KBM-7 (cell line): Measurements from ENCODE around the gene CRB1.

ENCODE experiments used
- DNase-seq: peaks from one replicate; pipeline ENCODE4 v3.0.0-alpha.2; 2015
- in situ Hi-C: fragments of 300-500 bp; cut with MboI; formaldehyde crosslinking; loops from 2 replicates; pipeline ENCODE4 v1.14.3; 2020; ENCODE audit warnings: low sequenced_read_pairs, low pct_unique_long_range_greater_than_20kb, mixed read lengths

The CRB1 gene

DNA sequence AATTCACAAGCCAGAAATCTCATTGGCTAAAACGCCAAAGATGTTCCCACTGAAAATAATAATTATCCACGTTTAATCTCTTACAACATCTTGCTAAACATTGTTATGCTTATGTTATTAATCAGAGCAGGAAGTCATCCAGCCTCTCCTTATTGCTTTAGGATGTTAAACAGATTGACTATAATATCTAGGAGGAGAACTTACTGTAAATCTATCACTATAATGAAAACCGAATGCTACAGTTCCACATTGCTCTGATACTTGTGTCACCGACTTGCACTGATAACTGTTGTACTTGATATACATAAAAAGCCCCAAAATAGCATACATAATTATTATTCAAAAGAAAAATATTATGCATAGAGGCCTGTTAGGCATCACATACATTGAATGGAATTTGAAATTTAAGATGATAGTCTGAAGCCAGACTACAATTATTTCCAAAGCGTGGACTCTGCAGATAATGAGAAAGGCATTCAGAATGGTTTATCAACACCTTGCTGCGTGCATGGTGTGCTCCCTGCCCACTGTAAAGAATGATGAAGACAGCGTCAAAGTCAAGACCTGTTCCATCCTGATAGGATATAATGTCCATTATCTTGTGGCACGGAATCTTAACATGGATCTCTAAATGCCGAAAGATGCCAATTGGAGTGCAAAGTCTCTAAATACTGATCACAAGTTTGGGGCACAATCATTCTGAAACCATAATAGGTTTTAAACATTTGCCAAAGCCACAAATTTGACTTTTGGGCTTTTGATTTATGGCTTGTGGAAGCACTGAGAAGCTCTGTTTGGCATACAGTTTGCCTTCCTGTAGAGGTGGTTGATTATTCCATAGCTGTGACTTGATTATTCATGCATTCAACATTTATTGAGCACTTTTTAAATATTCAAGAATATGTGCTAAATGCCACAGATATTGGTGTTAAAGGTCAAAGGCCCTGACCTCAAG lies 71.3 kb downstream of the CRB1 start:
- in situ Hi-C loops: no loop called here
- no peak for DNase-seq

DNA sequence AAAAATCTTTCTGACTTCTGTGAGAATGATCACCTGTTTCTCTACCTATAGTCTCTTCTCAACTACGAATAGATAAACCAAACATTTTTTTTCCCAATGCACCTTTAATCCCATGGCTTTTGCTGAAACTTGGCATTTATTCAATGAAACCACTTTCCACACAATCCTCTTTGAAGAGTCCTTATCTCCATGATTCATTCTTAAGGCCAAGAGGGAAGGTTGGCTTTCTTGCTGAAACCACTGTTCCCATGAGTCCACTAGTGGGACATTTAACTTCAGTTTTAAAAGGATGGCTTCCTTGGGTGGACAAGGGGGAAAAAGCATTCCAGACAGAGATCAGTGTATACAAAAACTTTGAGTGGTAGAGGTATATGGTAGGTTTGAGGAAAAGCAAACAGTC lies 73.6 kb downstream of the CRB1 start:
- in situ Hi-C loops: no loop called here
- DNase-seq: no peak

DNA sequence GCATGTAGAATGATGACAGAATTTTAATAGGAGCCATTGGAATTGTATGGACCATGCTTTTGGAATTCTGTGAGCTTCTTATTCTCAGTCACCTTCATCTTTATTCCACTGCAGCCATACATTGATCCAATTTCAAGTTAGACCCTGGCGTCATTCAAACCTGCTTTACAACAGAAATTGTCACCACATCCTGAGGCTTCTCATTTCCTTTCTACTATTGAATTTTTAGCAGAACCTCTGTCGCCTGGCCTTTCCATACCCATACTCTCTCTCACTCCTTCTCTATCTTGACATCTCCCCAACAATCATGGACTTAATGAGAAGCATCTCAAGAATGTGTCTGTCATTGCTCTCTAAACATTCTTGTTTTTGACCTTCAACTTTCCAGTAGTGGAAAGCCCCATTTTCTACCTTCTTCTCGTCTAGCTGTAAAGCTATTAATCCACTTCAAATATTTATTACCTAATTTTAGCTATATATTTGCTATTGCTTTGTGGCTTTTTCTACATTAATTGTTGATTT lies 74.1 kb downstream of the CRB1 start:
- DNase-seq: no peak
- in situ Hi-C loops: no loop called here

DNA sequence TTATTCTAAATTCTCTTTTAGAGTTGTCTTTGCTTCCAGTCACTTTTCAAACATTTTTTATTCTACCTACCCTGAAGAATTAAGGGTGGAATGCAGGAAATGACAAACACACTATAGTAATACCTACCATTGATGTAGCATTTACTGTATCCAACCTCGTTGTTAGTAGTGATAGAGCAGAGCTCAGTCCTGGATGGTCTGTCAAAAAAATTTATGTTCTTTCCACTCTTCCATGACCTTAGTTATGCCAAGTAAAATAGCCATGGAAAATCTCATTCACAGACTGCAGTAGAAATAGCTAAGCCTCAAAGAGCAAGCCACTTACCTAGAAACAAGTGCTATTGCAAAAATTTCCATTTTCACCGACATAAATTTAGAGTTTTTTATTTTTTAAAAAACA lies 74.6 kb downstream of the CRB1 start:
- no peak for DNase-seq
- in situ Hi-C loops: no loop called here

DNA sequence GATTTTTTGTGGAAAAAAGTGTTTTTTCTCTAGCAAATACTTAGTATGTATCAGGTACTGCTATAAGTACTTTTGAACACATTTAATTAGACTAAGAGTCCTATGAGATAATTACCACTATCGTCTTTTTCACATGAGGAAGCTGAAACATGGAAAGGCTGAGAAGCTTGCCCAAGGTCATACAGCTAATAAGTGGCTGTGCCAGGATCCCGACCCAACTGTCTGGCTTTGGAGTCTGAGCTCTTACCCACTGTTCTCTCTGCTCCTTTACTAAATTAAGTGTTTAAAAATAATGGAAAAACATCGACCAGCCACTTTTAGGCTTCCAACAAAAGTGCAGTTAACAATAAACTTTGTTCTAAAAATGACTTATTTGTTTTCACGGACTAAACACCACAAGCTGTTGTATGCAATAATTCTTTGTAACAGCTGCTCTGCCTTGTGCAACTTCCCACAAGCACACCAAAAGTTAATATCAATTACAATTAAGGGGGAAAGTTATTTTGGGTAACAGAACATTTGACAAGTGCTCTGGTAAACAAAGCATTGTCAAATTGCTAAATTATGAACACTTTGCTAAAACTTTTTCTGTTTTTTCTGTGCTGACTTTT lies 75.7 kb downstream of the CRB1 start:
- in situ Hi-C loops: no loop called here
- DNase-seq: no peak

DNA sequence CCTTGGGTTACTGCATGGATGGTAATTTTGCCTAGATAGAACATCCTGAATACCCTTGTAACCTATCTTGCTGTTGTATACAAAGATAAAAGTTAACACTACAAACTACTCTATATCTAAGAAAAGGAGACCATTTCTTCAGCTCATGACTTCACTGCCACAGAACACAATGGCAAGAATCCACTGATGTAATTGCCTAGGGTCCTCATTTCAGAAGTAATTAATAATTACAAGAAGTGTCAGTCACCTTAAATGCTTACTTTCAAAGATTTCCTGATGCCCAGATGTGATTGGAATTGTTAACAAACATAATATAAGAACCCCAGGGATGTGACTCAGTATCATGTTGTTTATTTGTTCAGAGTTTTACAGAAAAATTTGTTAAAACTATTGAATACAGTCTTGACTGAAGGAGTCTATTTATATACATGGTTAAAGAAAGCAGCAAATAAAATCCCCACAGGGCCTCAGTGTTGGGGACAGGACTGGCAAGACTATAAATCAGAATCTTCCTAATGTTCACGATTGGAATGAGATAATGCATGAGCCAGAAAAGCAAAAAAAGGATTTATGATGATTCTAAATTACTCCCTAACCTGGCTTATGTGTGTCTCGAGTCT lies 83.9 kb downstream of the CRB1 start:
- in situ Hi-C loops: no loop called here
- DNase-seq: no peak

DNA sequence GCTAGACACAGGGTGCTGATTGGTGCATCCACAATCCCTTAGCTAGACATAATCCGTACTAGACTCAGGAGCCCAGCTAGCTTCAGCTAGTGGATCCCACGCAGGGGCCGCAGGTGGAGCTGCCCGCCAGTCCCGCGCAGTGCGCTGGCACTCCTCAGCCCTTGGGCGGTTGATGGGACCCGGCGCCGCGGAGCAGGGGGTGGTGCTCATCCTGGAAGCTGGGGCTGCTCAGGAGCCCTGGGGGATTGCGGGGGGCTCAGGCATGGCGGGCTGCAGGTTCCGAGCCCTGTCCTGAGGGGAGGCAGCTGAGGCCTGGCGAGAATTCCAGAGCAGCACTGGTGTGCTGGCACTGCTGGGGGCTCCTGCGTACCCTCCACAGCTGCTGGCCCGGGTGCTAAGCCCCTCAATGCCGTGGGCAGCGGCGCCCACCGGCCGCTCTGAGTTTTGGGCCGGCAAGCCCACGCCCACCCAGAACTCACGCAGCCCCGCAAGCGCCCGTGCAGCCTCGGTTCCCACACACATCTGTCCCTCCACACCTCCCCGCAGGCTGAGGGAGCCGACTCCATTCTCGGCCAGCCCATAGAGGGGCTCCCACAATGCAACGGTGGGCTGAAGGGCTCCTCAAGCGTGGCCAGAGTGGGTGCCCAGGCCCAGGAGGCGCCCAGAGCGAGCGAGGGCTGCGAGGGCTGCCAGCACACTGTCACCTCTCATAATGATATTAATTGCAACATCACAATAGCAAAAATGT lies 87.4 kb downstream of the CRB1 start:
- in situ Hi-C loops: no loop called here
- no peak for DNase-seq

DNA sequence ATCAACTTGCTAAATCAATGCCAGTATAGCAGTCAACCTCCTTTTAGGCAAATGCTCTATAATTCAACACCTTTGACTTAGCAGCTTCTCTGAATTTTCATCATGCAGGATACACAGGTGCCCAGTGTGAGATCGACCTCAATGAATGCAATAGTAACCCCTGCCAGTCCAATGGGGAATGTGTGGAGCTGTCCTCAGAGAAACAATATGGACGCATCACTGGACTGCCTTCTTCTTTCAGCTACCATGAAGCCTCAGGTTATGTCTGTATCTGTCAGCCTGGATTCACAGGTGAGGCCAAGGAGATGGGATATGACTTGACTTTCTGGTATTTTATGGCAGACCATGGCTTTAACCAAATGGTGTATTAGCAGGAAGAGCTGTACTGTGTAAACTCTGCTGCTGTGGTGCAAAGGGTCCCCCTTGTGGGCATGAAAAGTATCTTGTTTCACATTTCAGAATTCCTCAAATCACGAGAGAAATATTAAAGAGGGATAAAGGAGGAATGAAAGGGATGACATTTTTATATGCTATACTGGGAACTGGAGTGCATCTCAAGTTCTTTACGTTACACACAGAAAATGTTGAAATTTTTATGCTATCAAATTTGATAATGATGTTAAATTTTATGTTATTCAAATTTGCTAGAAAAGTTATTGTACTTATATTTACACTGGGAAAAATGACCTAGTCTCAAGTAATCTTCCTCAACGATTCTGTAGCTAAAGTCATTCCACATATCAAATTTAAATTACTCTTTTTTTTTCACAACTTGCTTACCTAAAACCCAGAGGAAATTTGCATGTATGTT lies 88.9 kb downstream of the CRB1 start:
- in situ Hi-C loops: no loop called here
- DNase-seq: peak; percentile 57

DNA sequence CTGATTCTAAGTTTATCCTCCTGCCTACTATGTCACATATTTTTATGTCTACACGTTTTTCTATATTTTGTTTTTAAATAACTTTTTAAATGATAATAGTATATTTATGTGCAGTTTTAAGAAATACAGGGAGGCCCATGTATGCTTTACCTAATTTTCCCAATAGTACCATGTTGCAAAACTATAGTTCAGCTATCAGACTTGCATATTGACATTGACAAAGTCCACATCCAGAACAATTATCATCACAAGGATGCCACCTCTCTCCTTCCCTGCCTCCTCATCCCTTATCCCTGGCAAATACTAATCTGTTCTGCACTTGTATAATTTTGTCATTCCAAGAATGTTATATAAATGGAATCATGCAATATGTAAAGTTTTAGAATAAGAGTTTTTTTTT lies 90.9 kb downstream of the CRB1 start:
- in situ Hi-C loops: no loop called here
- no peak for DNase-seq

DNA sequence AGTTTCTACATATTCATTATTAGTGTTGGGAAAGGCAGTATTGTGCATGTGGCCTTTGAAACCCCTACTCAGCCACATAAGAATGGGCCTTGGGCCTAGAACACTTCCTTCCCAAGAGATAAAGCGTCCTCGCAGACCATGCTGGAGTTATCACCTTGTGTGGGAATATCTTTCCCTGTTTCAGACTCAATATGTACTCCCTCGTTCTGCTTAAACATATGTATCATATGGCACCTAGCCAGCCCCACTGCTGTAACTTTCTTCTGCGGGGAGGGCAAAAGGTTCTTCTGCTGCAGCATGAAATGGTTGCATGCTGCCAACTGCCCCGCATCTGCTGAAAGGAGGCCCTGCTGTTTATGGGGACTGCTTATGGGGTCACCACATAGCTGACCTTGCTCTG lies 92.0 kb downstream of the CRB1 start:
- no peak for DNase-seq
- in situ Hi-C loops: no loop called here

DNA sequence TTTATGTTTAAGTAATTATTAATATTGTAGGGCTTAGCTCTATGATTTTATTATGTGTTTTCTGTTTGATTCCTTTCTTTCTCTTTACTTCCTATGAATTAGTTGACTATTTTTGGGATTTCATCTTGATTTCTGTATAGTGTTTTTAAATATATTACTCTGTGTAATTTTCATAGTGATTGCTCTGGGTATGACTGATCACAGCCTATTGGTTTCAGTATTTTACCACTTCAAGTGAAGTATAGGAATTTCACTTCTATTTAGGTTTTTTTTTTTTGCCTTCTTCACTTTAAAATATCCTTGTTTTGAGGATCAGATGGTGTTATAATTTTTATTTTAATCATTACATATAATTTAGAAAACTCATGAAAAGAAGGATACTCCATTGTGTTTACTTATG lies 94.8 kb downstream of the CRB1 start:
- DNase-seq: no peak
- in situ Hi-C loops: no loop called here

DNA sequence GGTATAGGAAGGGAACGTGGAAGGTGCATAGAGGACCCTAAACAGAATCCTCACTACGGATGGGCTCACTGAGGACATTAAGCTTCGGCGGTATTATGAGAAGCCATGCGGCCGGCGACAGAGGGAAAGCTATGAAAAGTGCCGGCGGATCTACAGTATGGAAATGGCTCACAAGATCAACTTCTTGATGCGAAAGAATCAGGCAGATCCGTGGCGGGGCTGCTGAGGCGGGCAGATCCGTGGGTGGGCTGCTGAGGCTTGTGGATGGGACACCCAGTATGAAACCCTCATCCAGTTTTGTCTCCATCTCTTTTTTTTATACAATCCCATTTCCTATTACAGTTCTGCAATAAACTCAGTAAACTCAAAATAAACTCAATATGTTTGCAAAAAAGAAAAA lies 95.8 kb downstream of the CRB1 start:
- DNase-seq: no peak
- in situ Hi-C loops: no loop called here

DNA sequence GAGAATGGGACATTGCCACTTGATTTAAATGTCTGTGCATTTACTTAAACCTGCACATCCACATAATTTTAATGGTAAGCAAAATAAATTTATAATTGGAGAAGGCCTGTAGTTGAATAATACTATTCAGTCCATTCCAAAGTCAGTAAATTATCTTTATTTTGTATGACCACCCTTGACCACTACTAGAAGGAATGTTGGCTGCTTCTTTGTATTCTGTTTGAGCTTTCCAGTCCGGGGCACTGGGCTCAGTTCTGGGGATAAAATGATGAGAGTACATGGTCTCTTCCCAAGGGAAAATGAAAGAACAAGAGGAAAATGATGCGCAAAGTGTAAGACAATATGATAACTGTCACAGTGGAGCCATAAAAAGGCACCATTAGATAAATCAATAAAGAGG lies 98.9 kb downstream of the CRB1 start:
- no peak for DNase-seq
- in situ Hi-C loops: no loop called here

DNA sequence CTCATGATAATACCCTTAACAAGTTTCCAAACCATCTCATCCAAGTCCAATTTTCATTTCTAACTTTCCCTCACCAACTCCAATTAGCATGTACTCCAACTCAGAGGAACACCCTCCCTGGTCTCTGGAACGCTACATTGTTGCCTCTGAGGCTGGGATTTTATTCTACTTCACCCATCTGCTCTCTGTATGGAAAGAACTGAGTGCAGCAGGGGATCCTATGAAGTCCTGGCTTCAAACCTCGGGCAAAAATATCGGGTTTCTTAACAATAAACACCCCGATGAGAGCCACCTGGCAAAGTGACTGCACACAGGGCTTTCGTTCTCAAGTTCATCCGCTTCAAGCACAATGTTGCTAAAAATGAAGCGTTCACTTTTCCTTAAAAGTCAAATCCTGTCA lies 99.6 kb downstream of the CRB1 start:
- in situ Hi-C loops: no loop called here
- no peak for DNase-seq

DNA sequence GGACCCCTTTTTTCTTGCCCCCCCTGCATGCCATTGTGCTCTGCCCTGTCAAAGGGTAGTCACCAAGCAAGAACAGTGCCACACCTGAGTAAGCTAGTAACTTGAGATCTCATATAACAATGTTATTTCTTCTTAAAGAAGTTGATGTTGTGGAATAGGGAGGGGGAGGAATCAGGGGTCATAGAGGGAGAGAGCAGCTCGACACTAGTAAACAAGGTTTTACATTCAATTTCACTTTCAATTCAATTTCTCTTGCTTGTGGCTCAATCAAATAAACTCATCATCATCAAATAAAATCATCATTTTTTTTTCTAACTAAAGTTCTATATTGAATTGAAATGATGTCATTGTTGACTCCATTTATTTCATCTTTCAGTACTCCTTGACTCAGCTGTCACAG lies 106.4 kb downstream of the CRB1 start:
- in situ Hi-C loops: no loop called here

DNA sequence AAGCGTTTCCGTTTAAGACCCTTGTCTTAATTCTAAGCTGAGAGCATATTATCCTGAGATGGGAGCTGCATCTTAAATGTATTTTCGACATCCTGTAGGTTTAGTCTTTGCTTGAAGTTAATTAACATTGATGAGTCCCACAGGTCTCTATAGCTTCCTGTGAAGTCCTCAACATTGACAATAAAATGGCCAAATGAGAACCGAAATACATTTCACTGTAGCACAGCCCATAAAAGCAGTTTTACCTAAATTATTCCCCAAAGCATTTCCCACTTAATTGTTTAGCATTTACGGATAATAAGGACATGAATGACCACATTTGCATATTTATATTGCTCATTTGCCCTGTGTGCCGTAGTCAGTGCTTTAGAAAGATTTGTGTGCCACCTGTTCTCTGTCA lies 116.4 kb downstream of the CRB1 start:
- in situ Hi-C loops: no loop called here
- DNase-seq: no peak

More for the DNA sequence above, 106.4 kb downstream of the CRB1 start:
- DNase-seq: no peak

DNA sequence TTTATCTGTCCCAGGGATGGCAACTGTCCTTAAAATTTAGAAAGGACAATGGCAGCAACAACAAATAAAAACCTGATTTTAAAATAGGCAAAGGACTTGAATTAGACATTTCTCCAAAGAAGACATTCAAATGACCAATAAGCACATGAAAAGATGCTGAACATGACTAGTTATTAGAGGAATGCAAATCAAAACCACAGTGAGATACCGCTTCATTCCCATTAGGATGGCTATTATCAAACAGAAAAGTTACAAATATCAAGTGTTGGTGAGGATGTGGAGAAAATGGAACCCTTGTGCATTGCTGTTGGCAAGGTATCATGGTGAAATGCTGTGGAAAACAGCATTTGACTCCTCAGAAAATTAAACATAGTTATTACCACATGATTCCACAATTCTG lies 120.7 kb downstream of the CRB1 start:
- no peak for DNase-seq
- in situ Hi-C loops: no loop called here

DNA sequence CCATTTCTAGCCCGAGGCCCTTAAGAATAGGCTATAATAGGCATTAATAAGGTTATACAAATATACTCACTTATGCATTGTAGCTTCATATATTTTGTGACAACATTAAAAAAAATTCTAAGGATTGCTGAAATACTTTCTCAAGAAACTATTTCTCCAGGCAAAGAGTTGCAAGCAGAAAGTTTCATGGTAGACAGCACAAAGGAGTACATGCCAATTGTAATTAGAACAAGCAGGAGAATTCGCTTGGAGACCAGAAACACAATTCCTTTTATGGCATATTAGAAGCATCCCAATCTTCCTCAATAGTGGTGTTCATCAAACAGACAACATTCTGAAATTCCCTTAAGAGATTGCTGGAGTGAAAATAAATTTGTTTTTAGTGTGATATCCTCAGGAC lies 122.8 kb downstream of the CRB1 start:
- in situ Hi-C loops: no loop called here
- DNase-seq: no peak
